ENCODE results near the gene ZBTB20. TPM values are rescaled to one million over a fixed set of nuclear protein-coding genes. Genes with fewer than 3 reads are reported as not detected.

Gene ZBTB20
- total RNA-seq, 1 donor from 2014 or later = 62.0 TPM

DNA sequence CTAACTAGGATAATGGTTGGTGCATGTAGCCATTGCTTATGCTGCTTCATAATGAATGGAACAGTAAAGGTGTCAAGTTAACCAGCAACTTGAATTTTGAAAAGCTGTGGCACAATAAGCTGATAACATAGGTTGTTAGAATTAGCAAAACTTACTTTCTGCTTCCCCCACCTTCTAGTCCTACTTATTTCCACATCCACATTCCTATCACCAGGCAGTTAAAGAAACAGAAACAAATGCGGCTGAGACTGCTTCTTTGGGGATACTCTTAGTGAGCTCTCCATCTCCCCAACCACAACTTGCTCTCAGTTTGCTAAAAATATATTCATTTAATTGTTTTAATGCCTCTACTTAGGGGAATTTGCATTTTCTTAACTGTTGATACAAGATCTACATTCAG lies 638.1 kb downstream of the ZBTB20 start:
- Histone ChIP-seq H3K4me3 (no peak overlapping the region), H3K27ac (replicated peaks) (peak overlapping the region; percentile 67), H3K9me3 (replicated peaks) (no peaks in the 10 kb centered on the region), H3K4me1 (peaks cover 71% of the 10 kb centered on the region), H3K27me3 (ENCODE audit: low read depth) (no peaks in the 10 kb centered on the region), H3K36me3 (no peaks in the 10 kb centered on the region)
- DNase-seq = no peak
- intact Hi-C loops (cut with micrococcal nuclease) = no loop called here
- TF ChIP-seq, protein P1, sequence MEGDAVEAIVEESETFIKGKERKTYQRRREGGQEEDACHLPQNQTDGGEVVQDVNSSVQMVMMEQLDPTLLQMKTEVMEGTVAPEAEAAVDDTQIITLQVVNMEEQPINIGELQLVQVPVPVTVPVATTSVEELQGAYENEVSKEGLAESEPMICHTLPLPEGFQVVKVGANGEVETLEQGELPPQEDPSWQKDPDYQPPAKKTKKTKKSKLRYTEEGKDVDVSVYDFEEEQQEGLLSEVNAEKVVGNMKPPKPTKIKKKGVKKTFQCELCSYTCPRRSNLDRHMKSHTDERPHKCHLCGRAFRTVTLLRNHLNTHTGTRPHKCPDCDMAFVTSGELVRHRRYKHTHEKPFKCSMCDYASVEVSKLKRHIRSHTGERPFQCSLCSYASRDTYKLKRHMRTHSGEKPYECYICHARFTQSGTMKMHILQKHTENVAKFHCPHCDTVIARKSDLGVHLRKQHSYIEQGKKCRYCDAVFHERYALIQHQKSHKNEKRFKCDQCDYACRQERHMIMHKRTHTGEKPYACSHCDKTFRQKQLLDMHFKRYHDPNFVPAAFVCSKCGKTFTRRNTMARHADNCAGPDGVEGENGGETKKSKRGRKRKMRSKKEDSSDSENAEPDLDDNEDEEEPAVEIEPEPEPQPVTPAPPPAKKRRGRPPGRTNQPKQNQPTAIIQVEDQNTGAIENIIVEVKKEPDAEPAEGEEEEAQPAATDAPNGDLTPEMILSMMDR (IDR thresholded peaks at IDR 0.05; ENCODE audit: borderline replicate concordance) = no peak

DNA sequence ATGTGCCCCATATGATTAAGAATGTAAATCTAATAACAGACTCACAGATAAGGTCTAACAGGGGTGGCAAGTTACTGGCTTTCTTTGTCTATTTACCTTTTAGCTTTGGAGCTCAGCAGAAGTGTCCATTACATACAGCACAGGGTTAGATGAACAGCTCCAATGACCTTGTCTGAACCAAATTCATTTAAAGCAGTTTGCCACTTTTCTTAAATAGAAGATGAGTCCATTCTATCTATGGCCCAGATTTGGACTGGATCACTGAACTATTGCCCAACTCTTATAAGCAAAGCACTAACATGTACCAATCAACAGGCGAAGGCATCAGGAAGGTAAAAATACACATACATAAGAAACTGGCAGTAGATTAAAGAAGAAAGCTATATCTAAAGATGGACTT lies 638.9 kb downstream of the ZBTB20 start:
- TF ChIP-seq, protein P1 (IDR thresholded peaks at IDR 0.05; ENCODE audit: borderline replicate concordance) = no peak
- intact Hi-C loops (cut with micrococcal nuclease) = no loop called here
- Histone ChIP-seq H3K4me1 (peaks cover 65% of the 10 kb centered on the region), H3K27ac (replicated peaks) (peak overlapping the region; percentile 67), H3K36me3 (no peaks in the 10 kb centered on the region), H3K9me3 (replicated peaks) (no peaks in the 10 kb centered on the region), H3K27me3 (ENCODE audit: low read depth) (no peaks in the 10 kb centered on the region), H3K4me3 (no peak overlapping the region)
- DNase-seq = no peak

DNA sequence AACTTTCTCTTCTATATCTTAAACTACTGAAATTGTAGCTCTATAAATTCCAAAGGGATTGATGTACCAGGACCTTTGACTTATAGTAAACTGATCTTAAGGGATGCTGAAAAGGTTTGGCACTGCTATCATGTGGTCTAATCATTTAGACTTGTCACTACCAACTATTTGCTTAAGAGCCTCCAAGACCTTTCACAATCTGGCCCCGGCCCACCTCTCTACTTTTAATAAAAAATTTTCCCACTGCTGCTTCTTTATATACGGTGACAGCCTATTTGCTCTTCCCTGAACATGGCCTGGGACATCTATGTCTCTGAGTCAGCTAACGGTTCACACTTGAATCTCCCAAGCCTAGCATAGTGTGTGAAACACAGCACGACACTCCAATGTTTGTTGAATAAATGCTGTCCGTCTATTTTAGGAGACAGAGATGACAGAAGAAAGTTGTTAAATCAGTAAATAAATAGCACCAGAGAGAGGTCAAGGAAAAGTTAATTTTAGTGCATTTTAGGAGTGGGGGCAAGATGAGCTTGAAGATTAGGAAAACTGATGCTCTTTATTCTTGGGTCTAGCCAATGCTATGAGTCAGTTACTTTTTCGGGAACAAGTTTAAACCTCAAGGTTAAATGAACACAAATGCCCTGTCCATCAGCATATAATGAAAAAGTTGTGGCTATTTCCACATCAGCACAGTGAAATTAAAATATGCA lies 640.3 kb downstream of the ZBTB20 start:
- Histone ChIP-seq H3K27ac (replicated peaks) (peak overlapping the region; percentile 67), H3K9me3 (replicated peaks) (no peaks in the 10 kb centered on the region), H3K27me3 (ENCODE audit: low read depth) (no peaks in the 10 kb centered on the region), H3K4me1 (peaks cover 60% of the 10 kb centered on the region), H3K4me3 (no peak overlapping the region), H3K36me3 (no peaks in the 10 kb centered on the region)
- no peak for DNase-seq
- TF ChIP-seq, protein P1 (IDR thresholded peaks at IDR 0.05; ENCODE audit: borderline replicate concordance) = no peak
- intact Hi-C loops (cut with micrococcal nuclease) = no loop called here

DNA sequence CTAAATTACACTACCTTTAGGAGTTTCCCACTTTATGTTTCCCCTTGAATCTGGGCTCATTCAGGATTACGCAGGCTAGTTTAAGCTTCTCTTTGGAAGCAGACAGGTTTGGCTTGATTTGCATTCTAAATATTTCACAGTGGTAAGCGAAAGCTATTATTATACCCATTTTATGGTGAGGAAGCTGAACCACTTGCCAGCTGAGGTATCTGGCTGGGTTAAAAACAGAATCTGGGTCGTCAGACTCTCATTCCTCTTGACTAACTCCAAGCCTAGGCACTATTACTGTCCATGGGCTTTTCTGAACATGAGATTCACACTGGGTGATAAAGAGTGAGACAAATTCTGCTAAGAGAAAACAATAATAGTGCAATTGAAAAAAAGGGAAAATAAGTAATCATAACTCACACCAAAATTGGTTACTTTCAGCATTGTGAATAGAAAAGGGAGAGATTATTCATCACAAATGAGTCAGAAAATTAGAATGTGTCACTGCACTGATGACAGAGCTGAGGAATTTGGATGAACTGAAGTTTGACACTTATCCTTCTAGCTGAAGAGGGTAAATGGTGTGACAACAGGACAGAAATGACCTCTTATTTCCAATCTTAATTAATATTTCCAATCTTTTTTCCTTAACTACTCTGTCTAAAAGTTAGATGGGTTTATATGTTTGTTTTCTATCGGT lies 642.0 kb downstream of the ZBTB20 start:
- intact Hi-C loops (cut with micrococcal nuclease) = no loop called here
- no peak overlapping the region for H3K27ac ChIP-seq (replicated peaks)

DNA sequence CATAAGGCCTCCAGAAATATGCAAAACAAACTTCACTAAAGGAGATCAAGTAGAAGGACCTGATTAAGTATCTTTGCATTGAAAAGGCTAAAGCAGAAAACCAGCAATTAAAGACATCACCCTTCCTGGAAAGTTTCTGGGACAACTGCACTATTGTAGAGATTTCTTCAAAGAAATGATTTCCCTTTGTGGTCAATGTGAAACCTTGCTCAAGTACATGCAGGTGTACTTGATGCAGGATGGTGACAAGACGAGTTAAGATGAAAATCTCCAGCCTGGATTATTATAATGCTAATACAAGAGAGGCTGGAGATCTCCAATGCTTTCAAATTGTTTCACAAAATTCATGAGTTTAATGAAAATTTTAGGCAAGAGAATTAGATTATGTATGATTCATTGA lies 644.9 kb downstream of the ZBTB20 start:
- intact Hi-C loops (cut with micrococcal nuclease) = no loop called here
- H3K36me3 ChIP-seq = no peaks in the 10 kb centered on the region
- TF ChIP-seq, protein P1 (IDR thresholded peaks at IDR 0.05; ENCODE audit: borderline replicate concordance) = no peak
- no peaks in the 10 kb centered on the region for H3K27me3 ChIP-seq (ENCODE audit: low read depth)
- H3K4me1 ChIP-seq = peaks cover 61% of the 10 kb centered on the region
- no peak overlapping the region for H3K27ac ChIP-seq (replicated peaks)
- no peak overlapping the region for H3K4me3 ChIP-seq
- no peak for DNase-seq
- H3K9me3 ChIP-seq (replicated peaks) = no peaks in the 10 kb centered on the region

More for the DNA sequence above, 642.0 kb downstream of the ZBTB20 start:
- TF ChIP-seq, protein P1 (IDR thresholded peaks at IDR 0.05; ENCODE audit: borderline replicate concordance) = no peak
- H3K4me3 ChIP-seq = no peak overlapping the region
- no peaks in the 10 kb centered on the region for H3K36me3 ChIP-seq
- no peaks in the 10 kb centered on the region for H3K27me3 ChIP-seq (ENCODE audit: low read depth)
- no peak for DNase-seq
- H3K9me3 ChIP-seq (replicated peaks) = no peaks in the 10 kb centered on the region
- peaks cover 61% of the 10 kb centered on the region for H3K4me1 ChIP-seq
